HS-5 (cell line): ENCODE results near the gene ARPC1B.
"Not testable (repeated sequence)": the region's sequence is repeated elsewhere in the genome, so short reads cannot be mapped to it uniquely, and the experiment has no call there.

ENCODE experiments used
- DNase-seq: peaks from one replicate; pipeline ENCODE4 v3.0.0-alpha.2; 2012; ENCODE audit warnings: low read depth

Gene ARPC1B

DNA sequence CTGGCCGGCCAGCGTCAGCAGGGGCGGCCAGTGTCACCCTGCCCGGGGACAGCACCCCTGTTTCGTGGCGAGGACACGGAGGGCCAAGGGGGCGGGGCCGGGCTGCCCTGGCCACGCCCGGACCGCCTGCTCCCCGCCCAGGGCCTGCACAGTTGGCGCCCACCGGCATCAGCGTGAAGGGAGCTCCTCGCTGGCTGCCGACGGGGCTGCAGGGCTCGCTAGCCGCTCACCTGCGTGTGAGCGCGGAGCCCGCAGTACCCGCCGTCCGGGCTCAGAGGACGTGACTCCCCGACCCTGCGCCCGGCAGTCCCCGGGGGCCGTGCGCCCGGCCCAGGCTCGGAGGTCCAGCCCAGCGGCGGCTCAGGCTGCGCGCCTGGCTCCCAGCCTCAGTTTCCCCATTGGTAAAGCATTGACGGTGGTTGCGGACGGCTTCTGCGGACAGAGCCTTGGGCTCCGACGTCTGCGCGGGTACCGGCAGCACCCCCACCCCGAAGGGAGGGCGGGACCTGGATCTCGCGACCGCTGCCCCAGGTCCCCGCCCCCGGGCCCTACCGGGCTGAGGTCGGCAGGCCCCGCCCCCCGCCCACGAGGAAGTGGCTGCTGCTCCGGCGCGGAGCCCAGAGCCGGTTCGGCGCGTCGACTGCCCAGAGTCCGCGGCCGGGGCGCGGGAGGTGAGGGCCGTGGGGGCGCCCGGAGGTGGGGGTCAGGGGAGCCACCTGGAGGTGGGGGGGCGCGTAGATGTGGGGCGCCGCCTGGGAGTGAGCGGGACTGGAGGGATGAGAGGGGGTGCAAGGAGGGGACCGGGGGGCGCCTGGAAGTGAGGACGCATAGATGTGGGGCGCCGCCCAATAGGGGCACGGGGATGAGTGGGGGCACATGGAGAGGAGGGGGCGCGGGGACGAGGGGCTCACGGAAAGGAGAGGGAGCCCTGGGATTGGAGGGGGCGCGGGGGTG lies at the start of gene ARPC1B:
TSS of gene ARPC1B (plus strand) at position 620 of the 954 bp plus-strand sequence. CDS start 10,985 bp downstream, outside the sequence.
- DNase-seq, result no peak

- DNase-seq, result no peak
These were observed 49.5 kb upstream of the ARPC1B start for GRCh38 chr7:99325001-99325493.

GRCh38 chr7:99325592-99326407 lies 48.7 kb upstream of the ARPC1B start, which contains the start of gene ARPC1A:
ARPC1A (plus strand) TSS chr7:99325898; CDS start chr7:99333354, 7,456 bp downstream.
- peak; percentile 48 for DNase-seq

DNA sequence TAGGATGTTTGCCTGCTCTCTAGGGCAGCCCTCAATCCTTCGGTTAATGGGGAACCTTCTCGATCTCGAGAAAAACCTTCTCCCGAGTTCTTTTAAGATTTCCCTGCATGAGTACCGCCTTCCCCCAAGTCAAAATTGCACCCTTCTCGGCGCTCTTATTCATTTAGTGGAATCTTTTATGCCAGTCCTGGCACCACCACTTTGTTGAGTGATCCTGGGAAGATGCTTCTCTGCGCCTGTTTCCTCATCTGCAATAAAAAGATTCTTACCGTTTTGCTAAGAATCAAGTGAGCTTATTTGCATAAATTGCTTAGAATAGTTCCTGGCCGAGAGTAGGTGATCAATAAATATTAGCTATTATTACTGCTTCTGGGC lies 48.1 kb upstream of the ARPC1B start:
- DNase-seq, result no peak

DNA sequence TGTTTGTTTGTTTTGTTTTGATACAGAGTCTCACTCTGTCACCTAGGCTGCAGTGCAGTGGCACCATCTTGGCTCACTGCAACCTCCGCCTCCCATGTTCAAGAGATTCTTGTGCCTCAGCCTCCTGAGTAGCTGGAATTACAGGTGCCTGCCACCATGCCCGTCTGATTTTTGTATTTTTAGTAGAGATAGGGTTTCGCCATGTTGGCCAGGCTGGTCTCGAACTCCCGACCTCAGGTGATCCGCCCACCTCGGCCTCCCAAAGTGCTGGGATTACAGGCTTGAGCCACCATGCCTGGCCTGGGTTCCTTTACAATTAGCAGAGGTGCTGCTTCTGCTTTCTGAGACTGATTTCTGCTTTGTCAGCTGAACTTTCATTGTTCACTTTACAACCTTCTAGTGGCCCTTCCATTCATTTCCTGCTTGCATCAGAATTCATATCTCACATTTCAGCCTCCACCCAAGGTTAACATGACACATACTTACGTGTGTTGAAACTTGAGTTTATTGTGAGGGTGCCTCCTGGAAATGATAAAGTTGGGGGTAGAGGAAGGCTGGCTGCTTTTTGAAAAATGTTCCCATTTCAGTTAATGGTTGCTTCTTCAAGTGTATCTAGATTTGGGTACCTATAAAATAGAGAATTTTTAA lies 44.1 kb upstream of the ARPC1B start:
- peak; percentile 74 for DNase-seq

GRCh38 chr7:99331002-99331401 lies 43.5 kb upstream of the ARPC1B start:
- no peak for DNase-seq

GRCh38 chr7:99339595-99339994 lies 34.9 kb upstream of the ARPC1B start:
- no peak for DNase-seq

- no peak for DNase-seq
These were observed 33.9 kb upstream of the ARPC1B start for GRCh38 chr7:99340659-99341058.

- no peak for DNase-seq
These were observed 30.4 kb upstream of the ARPC1B start for GRCh38 chr7:99344061-99344647.

GRCh38 chr7:99350641-99351040 lies 23.9 kb upstream of the ARPC1B start:
- not testable (repeated sequence) for DNase-seq

GRCh38 chr7:99352247-99352646 lies 22.3 kb upstream of the ARPC1B start:
- no peak for DNase-seq

GRCh38 chr7:99355098-99355497 lies 19.4 kb upstream of the ARPC1B start:
- DNase-seq, result no peak

DNA sequence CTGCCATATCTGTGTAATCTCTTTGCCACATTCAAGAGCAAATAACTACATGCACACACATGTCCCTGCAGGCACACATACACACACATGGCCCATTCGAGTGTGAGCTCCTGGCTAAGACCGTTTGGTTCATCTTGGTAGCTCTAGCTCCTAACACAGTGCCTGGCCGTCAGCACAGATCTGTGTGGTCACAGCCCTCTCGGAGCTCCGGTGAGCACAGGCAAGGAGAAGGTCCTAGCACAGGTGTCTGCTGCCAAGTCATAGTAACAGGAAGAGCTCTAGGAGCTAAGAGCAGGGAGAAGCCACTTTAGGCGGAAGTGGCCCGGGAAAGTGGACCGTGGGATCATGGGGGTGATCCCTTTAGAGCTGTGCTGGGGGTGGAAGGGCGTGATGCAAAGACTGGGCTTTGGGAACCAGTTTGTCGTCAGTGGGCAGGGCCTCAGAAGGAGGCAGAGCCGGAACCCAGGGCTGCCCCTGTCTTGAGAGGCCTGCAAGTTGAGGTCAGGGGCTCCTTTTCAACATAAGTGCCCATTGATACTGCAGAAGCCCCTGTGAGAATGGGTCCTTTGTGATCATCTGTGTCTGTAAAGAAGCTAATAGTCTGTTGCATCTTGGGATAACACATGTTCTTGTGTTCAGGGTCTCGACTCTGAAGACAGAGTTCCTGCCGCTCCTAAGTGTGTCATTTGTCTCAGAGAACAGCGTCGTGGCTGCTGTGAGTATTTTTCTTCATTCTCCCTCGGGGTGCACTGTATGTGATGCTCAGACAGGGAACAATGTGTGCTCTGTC lies 16.6 kb upstream of the ARPC1B start:
- DNase-seq, result no peak

DNA sequence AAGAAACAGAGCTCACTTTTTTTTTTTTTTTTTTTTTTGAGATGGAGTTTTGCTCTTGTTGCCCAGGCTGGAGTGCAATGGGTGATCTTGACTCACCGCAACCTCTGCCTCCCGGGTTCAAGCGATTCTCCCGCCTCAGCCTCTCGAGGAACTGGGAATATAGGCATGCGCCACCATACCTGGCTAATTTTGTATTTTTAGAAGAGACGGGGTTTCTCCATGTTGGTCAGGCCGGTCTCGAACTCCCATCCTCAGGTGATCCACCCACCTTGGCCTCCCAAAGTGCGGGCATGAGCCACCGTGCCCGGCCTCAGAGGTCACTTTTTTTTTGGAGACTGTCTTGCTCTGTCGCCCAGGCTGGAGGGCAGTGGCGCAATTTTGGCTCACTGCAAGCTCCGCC lies 16.0 kb upstream of the ARPC1B start:
- not testable (repeated sequence) for DNase-seq

- no peak for DNase-seq
These were observed 14.9 kb upstream of the ARPC1B start for GRCh38 chr7:99359465-99360154.

- no peak for DNase-seq
These were observed 11.7 kb upstream of the ARPC1B start for GRCh38 chr7:99362801-99363200.

- no peak for DNase-seq
These were observed 11.2 kb upstream of the ARPC1B start for GRCh38 chr7:99363286-99363685.

DNA sequence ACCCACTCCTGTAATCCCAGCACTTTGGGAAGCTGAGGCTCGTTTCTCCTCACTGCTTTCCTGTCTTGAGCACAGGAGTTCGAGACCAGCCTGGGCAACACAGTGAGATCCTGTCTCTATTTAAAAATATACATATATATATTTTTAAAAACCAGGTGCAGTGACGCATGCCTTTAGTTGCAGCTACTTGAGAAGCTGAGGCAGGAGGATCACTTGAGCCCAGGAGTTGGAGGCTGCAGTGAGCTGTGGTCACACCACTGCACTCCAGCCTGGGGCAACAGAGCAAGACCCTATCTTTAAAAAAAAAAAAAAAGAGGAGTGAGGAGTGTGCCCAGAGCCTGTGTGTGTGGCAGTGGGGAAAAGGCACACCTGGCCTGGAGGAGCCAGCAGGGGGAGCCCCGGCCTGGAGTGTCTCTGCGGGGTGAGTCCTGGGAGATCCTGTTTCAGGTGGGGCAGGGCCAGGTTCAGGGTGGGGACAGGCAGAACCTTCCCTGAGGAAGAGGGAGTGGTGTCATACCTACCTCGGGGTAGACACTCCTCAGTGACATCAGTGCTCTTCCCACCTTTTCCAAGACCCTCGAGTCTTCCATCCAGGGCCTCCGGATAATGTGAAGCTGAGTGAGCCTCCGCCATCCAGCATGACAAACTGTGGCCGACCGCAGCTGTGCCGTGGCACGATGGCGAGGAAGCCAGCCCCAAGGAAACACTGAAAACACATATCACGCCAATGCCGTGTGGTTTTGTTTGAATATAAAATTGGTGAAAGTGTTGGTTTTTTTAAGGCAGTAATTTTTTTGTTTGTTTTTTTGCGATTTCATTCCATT lies 9.0 kb upstream of the ARPC1B start:
- DNase-seq, result no peak

GRCh38 chr7:99366646-99367045 lies 7.9 kb upstream of the ARPC1B start:
- no peak for DNase-seq
